Measurements from ENCODE around the gene ZNF771. TPM values are rescaled to one million over a fixed set of nuclear protein-coding genes. Genes with fewer than 3 reads are reported as not detected.

Gene ZNF771
- total RNA-seq, 3 donors from 2014 or later = 21.1 to 29.2 (median 22.2) TPM

DNA sequence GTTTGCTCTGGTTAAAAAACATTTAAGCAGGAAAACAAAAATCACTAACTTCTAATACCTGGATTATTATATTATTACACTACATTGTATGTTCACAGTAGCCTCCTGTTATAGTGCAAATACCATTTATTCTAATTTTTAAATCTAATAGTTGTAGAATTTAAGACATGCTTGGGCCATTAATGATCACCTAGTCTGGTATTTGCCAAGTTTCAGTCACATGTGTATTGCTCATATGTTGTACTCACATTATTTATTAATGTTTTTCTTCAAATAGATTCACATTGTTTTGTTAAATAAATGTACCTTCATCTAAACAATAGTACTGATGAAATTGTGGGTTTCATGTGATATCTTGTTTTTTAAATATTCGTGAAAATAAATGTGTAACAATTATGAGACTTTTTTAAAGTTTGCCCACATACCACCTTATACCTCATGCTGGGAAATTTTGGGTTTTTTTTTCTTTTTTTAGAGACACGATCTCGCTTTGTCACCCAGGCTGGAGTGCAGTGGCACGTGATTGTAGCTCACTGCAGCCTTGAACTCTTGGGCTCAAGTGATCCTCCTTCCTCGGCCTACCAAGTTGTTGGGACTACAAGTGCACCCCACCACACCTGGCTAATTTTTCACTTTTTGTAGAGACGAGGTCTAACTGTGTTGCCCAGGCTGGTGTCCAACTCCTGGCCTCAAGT, 5.9 kb downstream of the ZNF771 start:
- intact Hi-C loops (cut with DNase I; ENCODE audit: low total_unique reads) = loop anchor here (10.0 kb wide), 1 partner anchor 318 kb away; the partner anchor contains the start of genes TBX6 and YPEL3
- H3K36me3 ChIP-seq = no peaks in the 10 kb centered on the region
- no peak for DNase-seq (ENCODE audit: low spot score in 2 of 2)
- H3K9me3 ChIP-seq = no peaks in the 10 kb centered on the region
- H3K27ac ChIP-seq = peak overlapping the region; percentile 10 to 36
- no peak overlapping the region for H3K4me3 ChIP-seq
- H3K4me1 ChIP-seq = peaks cover 0 to 15% of the 10 kb centered on the region in 2 donors
- H3K27me3 ChIP-seq = no peaks in the 10 kb centered on the region
- no peak for TF ChIP-seq POLR2AphosphoS5 (IDR thresholded peaks at IDR 0.05)
- no peak for TF ChIP-seq POLR2A (IDR thresholded peaks at IDR 0.05)
- no peak for TF ChIP-seq CTCF (IDR thresholded peaks at IDR 0.05)

GRCh38 chr16:30414159-30414558, 6.8 kb downstream of the ZNF771 start:
- Histone ChIP-seq H3K27me3 (no peaks in the 10 kb centered on the region), H3K27ac (peak overlapping the region in 1 of 2 donors; percentile 36), H3K4me1 (peaks cover 0 to 7% of the 10 kb centered on the region in 2 donors), H3K4me3 (no peak overlapping the region), H3K36me3 (no peaks in the 10 kb centered on the region), H3K9me3 (no peaks in the 10 kb centered on the region)
- no peak for TF ChIP-seq POLR2A (IDR thresholded peaks at IDR 0.05)
- no peak for TF ChIP-seq CTCF (IDR thresholded peaks at IDR 0.05)
- no peak for TF ChIP-seq POLR2AphosphoS5 (IDR thresholded peaks at IDR 0.05)
- no peak for DNase-seq (ENCODE audit: low spot score in 2 of 2)
- intact Hi-C loops (cut with DNase I; ENCODE audit: low total_unique reads) = loop anchor here (10.0 kb wide), 1 partner anchor 319 kb away; the partner anchor contains the start of genes TBX6 and YPEL3

GRCh38 chr16:30416047-30416603, 8.7 kb downstream of the ZNF771 start:
- TF ChIP-seq CTCF (IDR thresholded peaks at IDR 0.05) = no peak
- no peak for TF ChIP-seq POLR2A (IDR thresholded peaks at IDR 0.05)
- TF ChIP-seq POLR2AphosphoS5 (IDR thresholded peaks at IDR 0.05) = no peak
- Histone ChIP-seq H3K4me1 (no peaks in the 10 kb centered on the region), H3K36me3 (no peaks in the 10 kb centered on the region), H3K27me3 (no peaks in the 10 kb centered on the region), H3K27ac (no peak overlapping the region), H3K9me3 (no peaks in the 10 kb centered on the region), H3K4me3 (no peak overlapping the region)
- DNase-seq (ENCODE audit: low spot score in 2 of 2) = no peak
- intact Hi-C loops (cut with DNase I; ENCODE audit: low total_unique reads) = loop anchor here (10.0 kb wide), 1 partner anchor 321 kb away; the partner anchor contains the start of genes TBX6 and YPEL3

DNA sequence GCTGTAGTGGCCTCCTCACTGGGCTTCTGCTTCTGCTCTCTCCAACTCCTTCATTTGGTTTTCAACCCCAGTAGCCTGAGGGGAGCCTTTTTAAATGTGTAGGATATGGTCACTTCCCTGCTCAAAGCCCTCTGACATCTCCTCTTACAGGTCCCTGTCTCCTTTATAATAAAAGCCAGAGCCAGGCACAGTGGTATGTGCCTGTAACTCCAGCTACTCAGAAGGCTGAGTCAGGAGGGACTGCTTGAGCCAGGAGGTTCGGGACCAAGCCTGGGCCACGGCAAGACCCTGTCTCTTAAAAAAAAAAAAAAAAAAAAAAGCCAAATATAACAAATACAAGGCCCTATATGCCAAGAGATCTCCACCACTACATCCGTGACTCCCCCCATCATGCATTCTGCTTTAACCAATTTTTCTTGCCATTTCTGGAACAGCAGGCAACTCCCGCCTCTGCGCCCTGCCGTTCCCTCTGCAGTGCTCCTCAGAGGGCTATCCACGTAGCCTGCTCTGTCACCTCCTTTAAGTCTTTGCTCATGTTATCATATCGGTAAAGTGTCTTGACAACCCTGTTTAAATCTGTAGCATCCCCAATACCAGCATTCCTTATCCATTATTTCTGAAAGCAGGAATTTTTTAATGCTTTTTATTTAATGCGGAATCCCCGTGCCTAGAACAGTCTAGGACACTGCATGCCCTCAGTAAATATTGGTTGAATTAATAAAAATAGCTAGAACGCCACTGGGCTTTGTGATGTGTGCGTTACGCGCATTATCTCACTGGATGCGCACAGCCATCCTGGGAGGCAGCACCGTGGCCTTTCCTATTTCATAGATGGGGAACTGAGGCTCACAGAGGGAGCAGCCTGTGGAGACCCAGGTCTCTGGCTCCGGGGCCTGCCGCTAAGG, 9.5 kb downstream of the ZNF771 start:
- Histone ChIP-seq H3K27me3 (no peaks in the 10 kb centered on the region), H3K4me3 (peak overlapping the region; percentile 51 to 72 (median 70)), H3K36me3 (no peaks in the 10 kb centered on the region), H3K4me1 (no peaks in the 10 kb centered on the region), H3K27ac (peak overlapping the region; percentile 76 to 81), H3K9me3 (no peaks in the 10 kb centered on the region)
- DNase-seq (ENCODE audit: low spot score in 2 of 2) = no peak
- no peak for TF ChIP-seq CTCF (IDR thresholded peaks at IDR 0.05)
- TF ChIP-seq POLR2A (IDR thresholded peaks at IDR 0.05) = no peak
- TF ChIP-seq POLR2AphosphoS5 (IDR thresholded peaks at IDR 0.05) = no peak
- intact Hi-C loops (cut with DNase I; ENCODE audit: low total_unique reads) = loop anchor here (10.0 kb wide), 1 partner anchor 322 kb away; the partner anchor contains the start of genes TBX6 and YPEL3
